B cell (primary cell): ENCODE results near the gene KDM5B. TPM values are rescaled to one million over a fixed set of nuclear protein-coding genes. Genes with fewer than 3 reads are reported as not detected.
A peak's percentile ranks its signal among the peaks of the same experiment; 100 is the strongest.

Experiments
- ATAC-seq: fragments of 200-7000 bp; cut with Tn5 transposase; one replicate; pipeline ENCODE4 v1.10.0; 2021; ENCODE audit warnings: low read depth, mild to moderate bottlenecking, moderate number of reproducible peaks, moderate library complexity
- CTCF ChIA-PET: fragments of 350-600 bp; sonication (Branson Sonifier 250); formaldehyde crosslinking; loops from one replicate; lab custom pipeline; 2021; ENCODE audit warnings: antibody characterized with exemption, inconsistent platforms; lab: Charles Lee
- POLR2A ChIA-PET: fragments of 350-600 bp; sonication (Branson Sonifier 250); formaldehyde crosslinking; loops from one replicate; lab custom pipeline; 2021; ENCODE audit warnings: antibody characterized with exemption; lab: Charles Lee
- DNase-seq: peaks from one replicate; pipeline ENCODE4 v3.0.0; 2013
- H2AFZ ChIP-seq: 2 replicates; pipeline ENCODE4 v1.6.1; 2012; ENCODE audit warnings: mild to moderate bottlenecking, low read depth, low read length; ENCODE audit not compliant: insufficient read depth, poor library complexity, severe bottlenecking
- H3K27ac ChIP-seq, 2 donors: 1 replicate in 1 of 2; 2 replicates in 1 of 2; pipeline ENCODE4 v1.5.1; 2012 to 2013; ENCODE audit warnings: low read length in 2 of 2, mild to moderate bottlenecking in 2 of 2, moderate library complexity in 1 of 2
- H3K27me3 ChIP-seq, 4 experiments: fragments of 200-600 bp in 1 of 4; sonication (generic) in 1 of 4; replicated peaks in 1 of 4; 1 replicate in 2 of 4; 2 replicates in 2 of 4; pipeline versions ENCODE4 v1.6.1 to v1.7.0; 2013 to 2016; ENCODE audit warnings: low read length in 3 of 4, mild to moderate bottlenecking in 2 of 4, mixed read lengths in 1 of 4, moderate library complexity in 1 of 4; ENCODE audit not compliant: insufficient read depth in 4 of 4, control insufficient read depth in 3 of 4; ENCODE audit errors: control extremely low read depth in 1 of 4
- H3K36me3 ChIP-seq, 2 experiments: replicated peaks in 1 of 2; 1 replicate in 1 of 2; 2 replicates in 1 of 2; pipeline versions ENCODE4 v1.6.1 to v1.7.1; 2013; ENCODE audit warnings: low read length in 1 of 2; ENCODE audit not compliant: insufficient read depth in 2 of 2, control insufficient read depth in 1 of 2; ENCODE audit errors: control extremely low read depth in 1 of 2, extremely low read depth in 1 of 2
- H3K4me1 ChIP-seq, 2 donors: fragments of 200-600 bp in 1 of 2; sonication (generic) in 1 of 2; 1 replicate in 1 of 2; 2 replicates in 1 of 2; pipeline versions ENCODE4 v1.5.1 to v1.6.1; 2013 to 2017; ENCODE audit warnings: low read length in 2 of 2; ENCODE audit not compliant: control insufficient read depth in 2 of 2, insufficient read depth in 2 of 2
- H3K4me2 ChIP-seq: replicated peaks from 2 replicates; pipeline ENCODE3; 2012; ENCODE audit warnings: mild to moderate bottlenecking, low read depth, low read length; ENCODE audit not compliant: poor library complexity, severe bottlenecking
- H3K4me3 ChIP-seq, 5 experiments: fragments of 200-600 bp in 1 of 5; sonication (generic) in 1 of 5; 1 replicate in 3 of 5; 2 replicates in 2 of 5; pipeline versions ENCODE4 v1.5.1 to v1.7.0; 2011 to 2016; ENCODE audit warnings: low read length in 4 of 5, mild to moderate bottlenecking in 4 of 5, low read depth in 2 of 5, control low read depth in 1 of 5, moderate library complexity in 1 of 5; ENCODE audit not compliant: insufficient read depth in 1 of 5; ENCODE audit errors: control extremely low read depth in 1 of 5, extremely low read depth in 1 of 5
- H3K79me2 ChIP-seq: fragments of 200-600 bp; sonication (generic); one replicate; pipeline ENCODE4 v1.6.0; 2016; ENCODE audit warnings: low read length; ENCODE audit not compliant: control insufficient read depth, insufficient read depth
- H3K9ac ChIP-seq: fragments of 200-600 bp; sonication (generic); 2 replicates; pipeline ENCODE4 v1.6.1; 2017; ENCODE audit warnings: mild to moderate bottlenecking, low read length, moderate library complexity
- H3K9me3 ChIP-seq, 3 donors: one replicate each; pipeline versions ENCODE4 v1.6.1 to v1.7.1; 2013; ENCODE audit warnings: low read length in 2 of 3; ENCODE audit not compliant: control insufficient read depth in 2 of 3, insufficient read depth in 1 of 3; ENCODE audit errors: control extremely low read depth in 1 of 3
- H4K20me1 ChIP-seq: 2 replicates; pipeline ENCODE4 v1.6.0; 2012; ENCODE audit warnings: mild to moderate bottlenecking, low read length; ENCODE audit not compliant: insufficient read depth, control insufficient read depth, poor library complexity, severe bottlenecking
- H3K27ac Mint-ChIP-seq: one replicate; pipeline ENCODE4 v1.8.0; 2021; ENCODE audit warnings: mixed read lengths
- H3K27me3 Mint-ChIP-seq: one replicate; pipeline ENCODE4 v1.8.0; 2021; ENCODE audit warnings: mixed read lengths
- H3K4me1 Mint-ChIP-seq: one replicate; pipeline ENCODE4 v1.8.0; 2021; ENCODE audit warnings: mixed read lengths
- H3K4me3 Mint-ChIP-seq: one replicate; pipeline ENCODE4 v1.8.0; 2021; ENCODE audit warnings: mixed read lengths
- H3K9me3 Mint-ChIP-seq: one replicate; pipeline ENCODE4 v1.8.0; 2022; ENCODE audit warnings: mixed read lengths; ENCODE audit not compliant: insufficient read depth
- CTCF ChIP-seq: fragments of 200-600 bp; IDR thresholded peaks from one replicate; pipeline ENCODE4 v1.8.0; 2022; ENCODE audit warnings: antibody characterized with exemption, mild to moderate bottlenecking
- EZH2 ChIP-seq: IDR thresholded peaks from 2 replicates; pipeline ENCODE4 v1.6.1; 2012; ENCODE audit warnings: borderline replicate concordance, low read depth, mild to moderate bottlenecking, moderate library complexity, low read length; ENCODE audit not compliant: insufficient read depth, poor library complexity, severe bottlenecking
- WGBS: methylation state at CpG from one replicate; pipeline ENCODE4 v1.1.5; 2013; ENCODE audit warnings: missing lambda C conversion rate; ENCODE audit not compliant: insufficient coverage; 5-methylcytosine and 5-hydroxymethylcytosine counted together
- intact Hi-C: fragments of 100-400 bp; cut with micrococcal nuclease; formaldehyde crosslinking; loops from one replicate; pipeline ENCODE4 v1.10.0; 2022
- polyA plus RNA-seq: library from polyadenylated mRNA; depleted of rRNA; stranded (reverse); fragments of >200 nt; gene quantifications from 2 replicates; pipeline ENCODE4 v1.2.3, GENCODE V29; 2012
- total RNA-seq, 2 donors: library from RNA; stranded (reverse); fragments of 120-200 nt in 1 of 2; gene quantifications; 1 replicate in 1 of 2; 2 replicates in 1 of 2; pipeline versions ENCODE4 v1.2.3 to v1.2.4, GENCODE V29; 2013 to 2022

The KDM5B gene
- total and polyA plus RNA-seq, 2 donors (not counting 1 experiment from before 2014, with no cell fraction given): 11.2 to 62.7 TPM

DNA sequence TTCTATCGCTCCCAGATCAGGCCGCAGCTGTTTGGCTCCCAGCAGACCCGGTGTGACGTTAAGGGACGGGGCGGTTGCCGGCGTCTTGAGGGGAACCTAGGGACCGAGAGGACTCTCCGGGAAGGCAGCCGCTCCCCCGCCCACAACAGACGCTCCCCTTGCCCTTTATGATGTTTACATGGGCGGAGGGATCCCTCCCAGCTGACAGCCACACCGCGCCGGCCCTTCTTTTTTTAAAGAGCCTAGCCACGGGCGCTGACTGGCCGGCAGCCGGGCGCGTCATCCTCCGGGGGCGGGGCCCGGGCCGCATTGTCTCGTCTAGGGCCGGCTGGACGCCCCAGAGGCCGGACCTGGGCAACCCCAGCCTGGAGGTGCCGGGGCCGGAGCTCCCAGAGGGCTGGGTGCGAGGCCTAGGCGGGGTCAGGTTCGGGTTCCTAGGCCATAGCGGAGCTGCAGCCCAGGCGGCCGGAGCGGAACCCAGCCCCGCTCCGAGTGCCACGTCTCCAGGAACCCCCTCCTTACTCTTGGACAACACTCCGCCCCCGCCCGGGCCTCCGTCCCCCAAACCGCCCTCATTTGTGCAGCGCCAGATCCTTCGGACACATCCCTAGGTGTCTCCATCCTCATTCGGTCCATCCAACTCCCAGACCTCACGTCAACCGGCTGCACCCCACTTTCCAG lies 2.5 kb upstream of the KDM5B start, which contains the start of gene PCAT6:
PCAT6 (plus strand) TSS at position 340 of the 681 bp plus-strand sequence.
- peak within 1 kb of the TSS; percentile 76 for H3K9ac ChIP-seq
- H3K27me3 ChIP-seq: peaks cover 0 to 15% (median 2%) of the 10 kb centered on the region in 4 experiments
- H3K79me2 ChIP-seq: peaks cover 30% of the 10 kb centered on the region
- H3K27me3 Mint-ChIP-seq: peaks cover 6% of the 10 kb centered on the region
- intact Hi-C loops: loop anchor here (1.0 to 2.0 kb wide), 5 partner anchors 51 to 462 kb away; partner anchors contain the start of genes PPP1R12B, RABIF and TMEM183A
- POLR2A ChIA-PET: interaction anchor here (0.7 to 1.4 kb wide), 2 partner anchors 13 to 158 kb away, joined by 3 to 4 read pairs; no protein-coding TSS in a partner anchor
- DNase-seq (peak; percentile 93), ATAC-seq (peak; percentile 81)
- H3K27ac Mint-ChIP-seq: peak within 1 kb of the TSS; percentile 91
- H3K4me3 ChIP-seq: peak within 1 kb of the TSS; percentile 72 to 91 (median 86)
- peaks cover 0 to 4% (median 0%) of the 10 kb centered on the region in 3 donors for H3K9me3 ChIP-seq
- H3K4me1 ChIP-seq: peaks cover 23 to 33% of the 10 kb centered on the region in 2 donors
- peak within 1 kb of the TSS; percentile 99 for H2AFZ ChIP-seq
- CTCF ChIA-PET: interaction anchor here (0.8 to 1.0 kb wide), 2 partner anchors 43 to 91 kb away, joined by 3 to 5 read pairs; no protein-coding TSS in a partner anchor
- peak within 1 kb of the TSS; percentile 87 for H3K4me3 Mint-ChIP-seq
- TF ChIP-seq CTCF (no peak), EZH2 (no peak)
- no peaks in the 10 kb centered on the region for H3K9me3 Mint-ChIP-seq
- H3K36me3 ChIP-seq: no peaks in the 10 kb centered on the region
- WGBS: under 1% methylated on average over 53 of the region's 53 CpGs
- peaks cover 5% of the 10 kb centered on the region for H4K20me1 ChIP-seq
- H3K4me1 Mint-ChIP-seq: peaks cover 32% of the 10 kb centered on the region
- H3K27ac ChIP-seq: peak within 1 kb of the TSS; percentile 35 to 69
- peak within 1 kb of the TSS; percentile 99 for H3K4me2 ChIP-seq
